HG02610 (cell line): ENCODE measurements around the gene MMP24OS.
"Not testable (repeated sequence)": the region's sequence is repeated elsewhere in the genome, so short reads cannot be mapped to it uniquely, and the experiment has no call there.

Experiments used
- ATAC-seq: cut with Tn5 transposase; IDR thresholded peaks from one replicate; pipeline ENCODE4 v1.9.1; 2021; ENCODE audit warnings: mild to moderate bottlenecking, moderate library complexity; ENCODE audit not compliant: unreplicated experiment

MMP24OS gene

DNA sequence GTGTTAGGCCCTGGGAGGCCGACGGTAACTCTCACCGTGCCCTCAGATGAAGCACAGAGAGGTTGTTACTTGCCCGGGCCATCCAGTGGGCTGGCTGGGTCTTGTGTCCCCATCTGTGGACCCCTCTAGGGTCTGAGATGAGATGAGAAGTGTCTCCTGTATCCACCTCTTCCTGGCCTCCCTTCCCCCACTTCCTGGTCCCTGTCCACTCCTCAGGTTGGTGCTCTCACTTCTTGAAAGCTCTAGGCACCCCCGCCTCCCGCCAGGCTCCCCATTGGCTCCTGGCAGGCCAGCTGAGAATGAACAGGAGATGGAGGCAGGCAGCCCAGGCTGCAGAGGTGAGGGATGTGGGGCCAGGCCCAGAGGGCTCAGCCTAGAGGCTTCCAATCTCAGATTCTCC lies 1.5 kb downstream of the MMP24OS start:
- ATAC-seq: no peak

DNA sequence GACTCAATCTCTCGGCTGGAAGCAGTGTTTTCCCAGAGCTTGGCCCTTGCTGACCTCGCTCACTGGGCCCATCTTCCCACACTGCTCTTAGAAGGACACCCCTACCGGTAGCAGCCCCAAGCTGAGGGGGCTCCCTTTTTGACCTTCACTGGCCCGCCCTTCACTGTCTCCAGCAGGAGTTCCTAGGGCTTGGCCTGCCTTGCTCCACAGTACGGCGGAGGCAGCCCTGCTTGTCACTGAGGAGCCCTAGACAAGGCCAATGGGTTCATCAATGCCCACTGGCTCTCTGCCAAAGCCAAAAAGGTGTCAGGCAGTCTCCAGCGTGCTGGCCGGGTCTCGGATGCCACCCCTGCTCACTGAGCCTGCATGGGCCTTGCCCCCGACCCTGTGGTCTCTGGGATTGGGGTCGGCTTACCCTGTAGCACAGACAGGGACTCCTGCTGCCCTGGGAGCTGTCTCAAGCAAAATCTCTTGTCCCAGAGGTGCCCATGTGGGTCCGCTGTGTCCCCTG lies 2.1 kb downstream of the MMP24OS start:
- ATAC-seq: no peak

DNA sequence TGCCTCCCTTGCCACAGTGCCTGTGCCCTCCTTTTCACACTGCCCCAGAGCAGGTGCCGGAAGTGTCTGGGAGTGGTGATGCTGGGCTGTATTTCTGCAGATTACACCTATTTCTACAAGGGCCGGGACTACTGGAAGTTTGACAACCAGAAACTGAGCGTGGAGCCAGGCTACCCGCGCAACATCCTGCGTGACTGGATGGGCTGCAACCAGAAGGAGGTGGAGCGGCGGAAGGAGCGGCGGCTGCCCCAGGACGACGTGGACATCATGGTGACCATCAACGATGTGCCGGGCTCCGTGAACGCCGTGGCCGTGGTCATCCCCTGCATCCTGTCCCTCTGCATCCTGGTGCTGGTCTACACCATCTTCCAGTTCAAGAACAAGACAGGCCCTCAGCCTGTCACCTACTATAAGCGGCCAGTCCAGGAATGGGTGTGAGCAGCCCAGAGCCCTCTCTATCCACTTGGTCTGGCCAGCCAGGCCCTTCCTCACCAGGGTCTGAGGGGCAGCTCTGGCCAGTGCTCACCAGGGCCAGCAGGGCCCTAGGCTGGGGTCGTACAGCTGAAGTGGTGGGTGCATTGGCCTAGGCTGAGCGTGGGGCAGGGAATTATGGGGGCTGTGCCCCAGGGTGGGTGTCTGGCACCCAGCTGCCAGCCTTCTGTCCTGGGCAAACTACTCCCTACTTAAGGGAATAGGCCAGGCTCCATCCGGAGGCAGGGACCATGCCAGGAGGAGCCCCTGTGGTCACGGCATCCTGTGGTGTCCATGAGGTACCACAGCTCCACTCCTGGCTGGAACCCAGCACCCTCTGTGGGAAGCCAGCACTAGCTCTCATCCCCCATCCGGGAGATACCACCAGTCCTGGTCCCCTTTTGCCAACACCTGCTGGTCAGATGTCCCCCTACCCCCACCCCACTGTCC lies 3.5 kb downstream of the MMP24OS start:
- no peak for ATAC-seq

DNA sequence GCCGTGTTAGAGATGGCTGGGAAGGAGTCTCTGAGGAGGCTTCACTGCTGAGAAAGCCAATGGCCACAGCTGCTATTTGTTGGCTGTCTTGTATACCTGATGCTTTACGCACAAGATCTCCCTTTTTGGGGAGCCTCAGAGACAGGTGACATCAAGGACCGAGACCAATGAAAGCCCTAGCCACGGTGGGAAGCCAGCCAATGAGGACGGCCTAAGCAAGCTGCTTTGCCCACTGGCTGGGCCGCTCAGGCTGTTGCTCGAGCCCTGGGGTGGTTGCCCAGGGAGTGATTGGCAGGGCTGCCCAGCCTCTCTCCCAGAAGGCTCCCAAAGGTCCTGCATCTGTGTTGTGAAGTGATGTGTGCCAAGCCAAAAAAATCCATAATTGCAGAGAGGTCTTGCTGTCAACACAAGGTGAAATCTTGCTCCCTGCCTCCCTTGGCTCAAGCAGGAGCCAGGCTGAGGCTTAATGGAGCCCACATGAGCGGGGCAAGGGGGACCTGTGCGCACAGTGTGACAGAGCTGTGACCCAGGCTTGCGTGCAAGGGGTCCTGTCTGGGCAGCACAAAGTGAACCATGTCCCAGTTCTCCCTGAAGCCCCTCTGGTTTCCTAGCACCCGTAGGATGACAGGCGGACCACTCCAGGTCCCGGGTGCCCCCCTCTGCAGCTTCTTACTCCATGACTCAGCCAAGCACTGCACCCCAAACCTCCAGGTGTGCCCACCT lies 4.3 kb downstream of the MMP24OS start:
- ATAC-seq: no peak

DNA sequence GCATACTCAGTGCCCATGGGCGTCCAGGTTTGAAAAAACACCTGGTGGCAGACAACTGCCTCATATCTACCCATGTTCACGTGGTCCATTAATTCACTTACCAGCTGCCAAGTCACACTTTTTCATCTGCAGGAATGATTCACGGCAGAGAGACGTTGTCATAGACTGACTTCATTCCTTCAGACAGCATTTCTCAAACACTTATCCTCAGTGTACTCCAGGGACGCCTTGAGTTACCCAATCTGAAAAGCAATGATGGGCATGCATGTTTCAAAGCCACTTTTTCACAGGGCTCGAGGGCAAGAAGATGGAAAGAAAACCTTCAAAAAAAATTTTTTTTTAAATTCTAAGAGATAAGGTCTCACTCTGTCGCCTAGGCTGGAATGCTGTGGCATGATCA lies 6.0 kb downstream of the MMP24OS start:
- no peak for ATAC-seq

DNA sequence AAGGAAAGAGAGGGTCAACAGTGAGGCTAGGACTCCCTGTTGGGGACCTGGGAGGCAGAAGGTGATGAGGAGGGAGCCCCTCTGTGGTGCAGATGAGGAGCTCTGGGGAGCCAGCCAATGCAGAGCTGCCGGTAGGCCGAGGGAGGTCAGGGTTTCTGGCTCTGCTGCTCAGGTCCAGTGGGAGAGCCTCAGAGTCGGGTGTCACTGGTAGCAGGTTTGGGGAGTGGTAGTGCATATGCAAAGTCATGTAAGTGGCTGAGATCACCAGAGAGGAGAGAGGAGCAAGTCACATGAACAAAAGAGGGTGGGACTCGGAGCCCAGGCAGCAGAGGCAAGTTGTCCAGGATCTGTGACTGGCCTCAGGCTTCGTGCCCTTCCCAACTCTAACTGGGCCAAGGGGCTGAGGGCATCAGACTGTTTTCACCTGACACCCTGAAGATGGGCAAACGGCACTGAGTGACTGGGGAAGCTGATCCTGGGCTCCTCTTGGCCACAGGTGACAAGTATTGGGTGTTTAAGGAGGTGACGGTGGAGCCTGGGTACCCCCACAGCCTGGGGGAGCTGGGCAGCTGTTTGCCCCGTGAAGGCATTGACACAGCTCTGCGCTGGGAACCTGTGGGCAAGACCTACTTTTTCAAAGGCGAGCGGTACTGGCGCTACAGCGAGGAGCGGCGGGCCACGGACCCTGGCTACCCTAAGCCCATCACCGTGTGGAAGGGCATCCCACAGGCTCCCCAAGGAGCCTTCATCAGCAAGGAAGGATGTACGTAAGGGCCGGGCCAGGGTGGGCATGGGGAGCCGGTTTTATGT lies 6.6 kb downstream of the MMP24OS start:
- no peak for ATAC-seq

DNA sequence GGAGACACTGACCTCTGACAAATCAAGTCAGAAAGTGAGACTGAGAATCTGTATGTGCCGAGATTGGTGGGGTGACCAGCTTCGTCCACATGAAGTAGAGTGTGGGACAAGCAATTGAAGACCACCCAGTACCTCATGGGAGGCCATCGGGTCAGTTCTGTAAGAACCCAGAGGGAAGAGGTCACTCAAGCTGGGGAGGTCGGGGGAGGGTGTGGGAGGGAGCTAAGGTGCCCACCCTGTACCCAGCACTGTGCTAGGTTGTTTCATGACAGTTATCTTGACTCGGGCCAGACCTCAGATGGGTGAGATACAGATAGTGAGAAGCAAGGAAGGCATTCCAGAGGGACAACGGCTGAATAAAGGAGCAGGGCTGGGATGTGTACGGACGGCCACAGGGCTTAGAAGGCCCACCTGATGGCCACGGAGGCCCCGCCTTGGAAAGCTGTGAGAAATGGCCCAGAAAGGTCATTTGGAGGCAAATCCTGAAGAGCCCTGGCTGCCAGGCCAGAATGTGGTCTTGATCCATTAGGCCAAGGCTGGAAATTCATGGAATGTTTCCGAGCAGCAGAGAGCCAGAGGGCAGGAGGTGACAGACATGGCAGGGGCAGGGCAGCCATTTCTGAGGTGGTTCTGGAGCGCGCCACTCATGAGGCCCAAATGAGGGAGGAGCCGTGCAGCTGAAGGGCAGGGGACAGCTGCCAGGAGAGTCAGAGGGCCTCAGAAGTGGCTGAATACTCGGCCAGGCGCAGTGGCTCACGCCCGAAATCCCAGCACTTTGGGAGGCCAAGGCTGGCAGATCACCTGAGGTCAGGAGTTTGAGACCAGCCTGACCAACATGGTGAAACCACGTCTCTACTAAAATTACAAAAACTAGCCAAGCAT lies 7.7 kb downstream of the MMP24OS start:
- no peak for ATAC-seq

DNA sequence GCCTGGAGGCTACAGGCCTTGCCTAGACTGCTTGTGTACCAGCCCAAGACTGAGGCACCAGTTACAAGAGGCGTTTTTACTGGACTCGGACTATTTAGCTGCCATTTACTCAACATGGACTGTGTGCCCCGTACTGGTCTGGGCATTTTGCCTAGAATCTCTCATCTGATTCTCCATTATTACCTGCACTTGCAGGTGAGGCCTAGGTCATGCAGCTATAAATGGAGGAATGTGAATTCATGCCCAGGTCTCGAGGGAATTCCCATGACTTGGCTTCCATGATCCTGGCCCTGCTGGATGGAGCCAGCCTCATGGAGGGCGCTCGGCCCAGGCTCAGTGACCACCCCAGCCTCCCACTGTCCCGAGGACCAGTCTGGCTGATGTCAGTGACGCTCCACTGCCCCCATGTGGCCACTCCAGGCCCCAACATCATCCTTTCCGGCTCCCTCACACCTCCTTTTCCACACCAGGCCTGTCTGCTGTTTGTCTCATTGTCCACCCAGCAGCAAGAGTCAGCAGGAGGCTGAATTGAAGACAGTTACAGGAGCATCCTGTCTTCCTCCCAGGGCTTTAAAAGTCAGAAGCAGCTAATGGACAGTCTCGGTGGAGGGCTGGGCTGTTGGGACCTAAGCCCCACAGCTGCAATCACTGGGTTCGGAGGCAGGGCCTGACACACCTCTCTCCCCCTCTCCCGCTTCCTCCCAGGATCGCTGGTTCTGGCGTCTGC lies 8.7 kb downstream of the MMP24OS start:
- ATAC-seq: no peak

DNA sequence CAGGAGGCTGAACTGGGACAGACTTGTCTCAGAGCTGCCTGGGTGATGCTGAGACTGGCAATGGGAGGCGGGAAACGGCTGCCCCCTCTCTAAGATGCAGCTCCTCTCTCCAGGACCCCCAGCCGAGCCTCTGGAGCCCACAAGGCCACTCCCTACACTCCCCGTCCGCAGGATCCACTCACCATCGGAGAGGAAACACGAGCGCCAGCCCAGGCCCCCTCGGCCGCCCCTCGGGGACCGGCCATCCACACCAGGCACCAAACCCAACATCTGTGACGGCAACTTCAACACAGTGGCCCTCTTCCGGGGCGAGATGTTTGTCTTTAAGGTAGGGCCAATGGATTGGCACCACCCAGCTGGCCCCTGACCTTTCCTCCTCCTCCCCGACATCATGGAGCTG lies 10.8 kb downstream of the MMP24OS start:
- no peak for ATAC-seq

DNA sequence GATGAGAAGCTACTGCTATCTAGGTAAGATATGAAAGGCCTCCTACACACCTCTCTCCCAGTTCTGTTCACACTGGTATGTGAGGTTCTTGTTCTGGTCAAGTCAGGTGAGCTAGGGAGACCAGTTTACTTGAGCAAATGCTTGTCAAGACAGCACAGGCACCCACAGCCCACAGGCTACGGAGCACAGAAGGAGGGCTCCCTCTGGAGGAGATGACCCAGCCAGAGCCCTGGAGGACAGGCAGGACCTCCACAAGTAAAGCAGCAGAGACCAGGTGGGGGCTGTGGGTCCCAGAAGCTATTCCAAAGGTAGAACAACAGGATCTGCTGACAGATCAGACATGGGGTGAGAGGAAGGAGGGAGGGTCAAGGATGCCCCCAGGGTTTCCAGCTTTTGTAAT lies 13.2 kb downstream of the MMP24OS start:
- no peak for ATAC-seq

DNA sequence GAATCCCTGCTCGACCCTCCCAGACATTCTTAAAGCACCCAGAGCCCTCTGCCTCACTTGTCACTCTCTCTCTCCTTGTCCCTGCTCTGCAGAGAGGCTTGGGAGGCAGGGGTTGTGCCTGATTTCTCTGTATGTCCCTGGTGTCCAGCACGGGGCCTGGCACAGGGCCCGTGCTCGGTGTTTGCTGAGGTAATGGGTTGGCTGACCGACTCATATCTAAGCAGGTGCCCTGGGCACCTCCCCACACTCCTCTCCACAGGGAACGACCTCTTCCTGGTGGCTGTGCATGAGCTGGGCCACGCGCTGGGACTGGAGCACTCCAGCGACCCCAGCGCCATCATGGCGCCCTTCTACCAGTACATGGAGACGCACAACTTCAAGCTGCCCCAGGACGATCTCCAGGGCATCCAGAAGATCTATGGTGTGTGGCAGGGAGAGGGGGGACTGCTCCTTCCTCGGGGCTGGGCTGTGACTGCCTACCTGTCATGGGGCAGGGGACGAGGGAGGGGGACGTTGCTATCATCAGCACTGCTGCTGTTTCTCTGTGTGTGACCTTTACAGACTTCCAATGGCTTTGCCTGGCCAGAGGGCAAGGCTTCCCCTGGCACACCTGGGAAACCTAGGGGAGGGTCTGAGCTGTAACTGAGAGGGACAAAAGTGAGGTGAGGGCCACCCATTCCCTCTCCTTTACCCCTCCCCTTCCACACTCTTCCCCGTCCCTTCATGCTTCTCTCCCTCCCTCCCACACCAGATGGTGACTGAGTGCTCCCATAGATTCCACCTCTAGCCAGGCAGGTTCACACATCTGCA lies 14.2 kb downstream of the MMP24OS start:
- no peak for ATAC-seq

DNA sequence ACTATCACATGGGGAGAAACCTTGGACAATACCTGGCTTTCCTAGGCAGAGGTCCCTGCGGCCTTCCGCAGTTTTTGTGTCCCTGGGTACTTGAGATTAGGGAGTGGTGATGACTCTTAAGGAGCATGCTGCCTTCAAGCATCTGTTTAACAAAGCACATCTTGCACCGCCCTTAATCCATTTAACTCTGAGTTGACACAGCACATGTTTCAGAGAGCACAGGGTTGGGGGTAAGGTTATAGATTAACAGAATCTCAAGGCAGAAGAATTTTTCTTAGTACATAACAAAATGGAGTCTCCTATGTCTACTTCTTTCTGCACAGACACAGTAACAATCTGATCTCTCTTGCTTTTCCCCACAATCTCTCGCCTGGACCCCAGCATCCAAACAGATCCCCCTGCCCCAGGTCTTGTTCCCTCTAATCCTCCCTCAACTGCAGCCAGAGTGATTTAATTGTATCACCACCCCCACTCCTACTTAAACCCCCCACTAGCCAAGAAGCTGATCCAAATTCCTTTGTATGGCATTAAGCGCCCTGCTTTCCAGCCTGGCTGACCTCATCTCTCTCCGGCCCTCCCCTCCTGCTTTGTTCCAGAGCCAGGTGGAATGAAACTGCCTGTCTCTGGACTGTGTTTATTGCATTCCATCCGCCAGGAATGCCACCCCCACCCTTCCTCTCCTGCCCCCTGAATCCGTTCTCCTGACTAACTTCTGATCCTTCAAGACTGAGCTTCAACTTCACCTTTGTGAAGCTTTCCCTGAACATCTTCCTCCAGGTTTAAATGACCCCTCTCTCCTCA lies 15.0 kb downstream of the MMP24OS start:
- not testable (repeated sequence) for ATAC-seq

DNA sequence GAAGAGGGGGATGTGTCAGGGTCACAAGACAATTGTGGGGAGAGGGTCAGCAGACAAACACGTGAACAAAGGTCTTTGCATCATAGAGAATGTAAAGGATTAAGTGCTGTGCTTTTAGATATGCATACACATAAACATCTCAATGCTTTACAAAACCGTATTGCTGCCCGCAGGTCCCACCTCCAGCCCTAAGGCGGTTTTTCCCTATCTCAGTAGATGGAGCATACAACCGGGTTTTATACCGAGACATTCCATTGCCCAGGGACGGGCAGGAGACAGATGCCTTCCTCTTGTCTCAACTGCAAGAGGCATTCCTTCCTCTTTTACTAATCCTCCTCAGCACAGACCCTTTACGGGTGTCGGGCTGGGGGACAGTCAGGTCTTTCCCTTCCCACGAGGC lies 15.6 kb downstream of the MMP24OS start:
- ATAC-seq: not testable (repeated sequence)

DNA sequence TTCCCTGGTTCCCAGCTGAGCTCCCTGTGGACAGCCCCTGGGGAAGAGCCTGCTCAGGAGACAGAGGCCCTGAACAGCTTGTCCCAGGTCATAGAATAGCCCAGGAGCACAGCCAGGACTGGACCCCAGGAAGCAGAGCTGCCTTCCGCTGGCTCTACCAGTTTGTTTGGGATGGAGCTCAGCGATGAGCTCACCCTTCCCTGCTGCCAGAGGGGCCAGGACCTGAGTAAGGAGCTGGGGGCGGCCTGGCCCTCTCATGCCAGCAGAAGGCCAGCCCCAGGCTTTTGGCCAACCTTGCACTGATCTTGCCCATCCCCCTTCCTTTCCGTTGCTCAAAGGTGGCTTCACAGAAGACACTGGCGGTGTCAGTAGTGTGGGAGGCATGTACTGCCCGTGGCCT lies 17.5 kb downstream of the MMP24OS start:
- no peak for ATAC-seq

DNA sequence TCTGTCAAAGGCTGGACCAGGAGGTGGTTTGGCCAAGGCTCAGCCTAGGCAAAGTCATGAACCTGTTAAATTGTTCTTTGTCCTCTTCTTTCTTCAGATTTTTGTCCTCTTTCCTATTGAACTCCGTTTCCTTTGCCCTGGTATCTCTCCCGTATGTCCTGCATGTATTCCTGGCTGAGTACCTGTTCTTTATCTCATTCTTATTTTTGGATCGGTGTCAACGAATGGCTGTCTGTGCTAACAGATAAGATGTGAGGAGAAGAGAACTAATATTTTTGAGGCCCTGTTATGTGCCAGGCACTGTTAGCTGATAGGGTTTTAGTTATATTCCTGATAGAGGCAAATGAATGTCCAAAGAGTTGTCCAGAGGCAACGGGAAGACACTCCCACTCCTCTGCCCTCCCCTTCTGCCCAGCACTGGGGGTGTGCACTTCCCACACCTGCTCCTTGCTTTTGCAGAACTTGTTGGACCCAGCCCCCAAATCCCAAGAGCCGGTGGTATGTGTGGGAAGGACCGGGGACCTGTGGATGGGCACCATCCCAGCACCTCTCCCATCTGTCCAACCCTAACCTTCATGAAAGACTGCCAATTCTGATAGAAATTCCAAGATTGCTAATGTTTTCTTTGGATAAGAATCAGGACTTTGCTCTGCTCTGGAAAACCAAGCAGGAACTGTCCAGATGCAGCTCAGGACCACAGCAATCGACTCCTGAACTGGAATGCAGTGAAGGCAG lies 20.6 kb downstream of the MMP24OS start:
- no peak for ATAC-seq

DNA sequence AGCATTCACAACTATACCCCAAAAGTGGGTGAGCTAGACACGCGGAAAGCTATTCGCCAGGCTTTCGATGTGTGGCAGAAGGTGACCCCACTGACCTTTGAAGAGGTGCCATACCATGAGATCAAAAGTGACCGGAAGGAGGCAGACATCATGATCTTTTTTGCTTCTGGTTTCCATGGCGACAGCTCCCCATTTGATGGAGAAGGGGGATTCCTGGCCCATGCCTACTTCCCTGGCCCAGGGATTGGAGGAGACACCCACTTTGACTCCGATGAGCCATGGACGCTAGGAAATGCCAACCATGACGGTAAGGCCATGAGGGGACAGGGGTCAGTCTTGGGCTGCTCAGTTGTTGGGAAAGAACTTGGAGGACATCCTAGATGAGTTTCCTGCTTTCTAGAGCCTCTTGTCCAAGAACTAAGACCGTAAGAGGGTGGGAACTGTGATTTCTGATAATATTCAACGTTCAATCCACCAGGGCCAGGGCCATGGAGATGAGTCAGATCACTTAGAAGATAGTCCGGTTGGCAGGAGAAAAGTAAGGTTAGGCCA lies 23.4 kb downstream of the MMP24OS start:
- ATAC-seq: no peak

DNA sequence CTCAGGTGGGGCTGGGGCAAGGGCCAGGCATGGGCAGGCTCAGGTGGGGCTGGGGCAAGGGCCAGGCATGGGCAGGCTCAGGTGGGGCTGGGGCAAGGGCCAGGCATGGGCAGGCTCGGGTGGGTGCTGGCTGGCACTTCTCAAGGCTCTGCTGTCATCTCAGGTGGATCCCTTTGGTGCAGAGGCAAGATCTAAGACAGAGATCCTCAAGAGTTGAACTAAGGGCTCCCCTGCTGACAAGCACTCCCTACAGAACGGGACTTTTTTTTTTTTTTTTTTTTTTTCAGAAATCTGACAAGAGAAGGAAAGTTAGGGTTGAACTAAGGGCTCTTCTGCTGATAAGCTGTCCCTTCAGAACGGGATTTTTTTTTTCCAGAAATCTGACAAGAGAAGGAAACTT lies 24.9 kb downstream of the MMP24OS start:
- ATAC-seq: no peak
